ENCODE measurements around the gene ASS1. TPM values are rescaled to one million over a fixed set of nuclear protein-coding genes. Genes with fewer than 3 reads are reported as not detected.

Gene ASS1
- total and polyA plus RNA-seq, 2 donors (not counting 1 experiment from before 2014, with no cell fraction given): 0.30 to 0.44 TPM

GRCh38 chr9:130471411-130472183 lies 26.8 kb downstream of the ASS1 start:
- TF ChIP-seq CTCF (IDR thresholded peaks at IDR 0.05): no peak
- no peak for TF ChIP-seq EZH2 (IDR thresholded peaks at IDR 0.05; ENCODE audit: borderline replicate concordance, insufficient read depth, low read depth, low read length, poor library complexity, severe bottlenecking)
- peaks cover 0 to 29% (median 4%) of the 10 kb centered on the region in 4 experiments for H3K27me3 ChIP-seq (replicated peaks in 1 of 4; ENCODE audit: control extremely low read depth in 1 of 4, control insufficient read depth in 3 of 4, insufficient read depth in 4 of 4, low read length in 3 of 4)

GRCh38 chr9:130472184-130472705 lies 27.5 kb downstream of the ASS1 start:
- DNase-seq (no peak), ATAC-seq (ENCODE audit: low read depth) (no peak)
- H3K27ac ChIP-seq (ENCODE audit: low read length in 2 of 2): no peak overlapping the region
- H3K4me3 ChIP-seq (ENCODE audit: control extremely low read depth in 1 of 5, extremely low read depth in 1 of 5, insufficient read depth in 1 of 5, low read depth in 2 of 5, low read length in 4 of 5): no peak overlapping the region
- peaks cover 0 to 22% (median 4%) of the 10 kb centered on the region in 4 experiments for H3K27me3 ChIP-seq (replicated peaks in 1 of 4; ENCODE audit: control extremely low read depth in 1 of 4, control insufficient read depth in 3 of 4, insufficient read depth in 4 of 4, low read length in 3 of 4)
- H2AFZ ChIP-seq (ENCODE audit: insufficient read depth, low read depth, low read length, poor library complexity, severe bottlenecking): no peak overlapping the region
- H3K4me3 Mint-ChIP-seq: no peak overlapping the region
- no peaks in the 10 kb centered on the region for H3K9me3 Mint-ChIP-seq (ENCODE audit: insufficient read depth)
- 63% methylated on average over 19 of the region's 19 CpGs for WGBS (ENCODE audit: insufficient coverage)
- TF ChIP-seq CTCF (IDR thresholded peaks at IDR 0.05): no peak
- TF ChIP-seq EZH2 (IDR thresholded peaks at IDR 0.05; ENCODE audit: borderline replicate concordance, insufficient read depth, low read depth, low read length, poor library complexity, severe bottlenecking): no peak
- no peaks in the 10 kb centered on the region for H3K36me3 ChIP-seq (replicated peaks in 1 of 2; ENCODE audit: control extremely low read depth in 1 of 2, control insufficient read depth in 1 of 2, extremely low read depth in 1 of 2, insufficient read depth in 2 of 2, low read length in 1 of 2)
- H4K20me1 ChIP-seq (ENCODE audit: control insufficient read depth, insufficient read depth, low read length, poor library complexity, severe bottlenecking): no peaks in the 10 kb centered on the region
- no peaks in the 10 kb centered on the region for H3K4me1 Mint-ChIP-seq
- no peak overlapping the region for H3K9ac ChIP-seq (ENCODE audit: low read length)
- POLR2A ChIA-PET: no interaction called here
- H3K4me1 ChIP-seq (ENCODE audit: control insufficient read depth in 2 of 2, insufficient read depth in 2 of 2, low read length in 2 of 2): no peaks in the 10 kb centered on the region
- H3K9me3 ChIP-seq (ENCODE audit: control extremely low read depth in 1 of 3, control insufficient read depth in 2 of 3, insufficient read depth in 1 of 3, low read length in 2 of 3): no peaks in the 10 kb centered on the region
- intact Hi-C loops (cut with micrococcal nuclease): no loop called here
- H3K27ac Mint-ChIP-seq: no peak overlapping the region
- H3K79me2 ChIP-seq (ENCODE audit: control insufficient read depth, insufficient read depth, low read length): no peaks in the 10 kb centered on the region
- H3K4me2 ChIP-seq (replicated peaks; ENCODE audit: low read depth, low read length, poor library complexity, severe bottlenecking): no peak overlapping the region
- CTCF ChIA-PET: no interaction called here
- H3K27me3 Mint-ChIP-seq: peaks cover 18% of the 10 kb centered on the region

More at GRCh38 chr9:130471411-130472183, 26.8 kb downstream of the ASS1 start:
- intact Hi-C loops (cut with micrococcal nuclease): no loop called here
- Histone ChIP-seq H2AFZ (ENCODE audit: insufficient read depth, low read depth, low read length, poor library complexity, severe bottlenecking) (no peak overlapping the region), H4K20me1 (ENCODE audit: control insufficient read depth, insufficient read depth, low read length, poor library complexity, severe bottlenecking) (no peaks in the 10 kb centered on the region), H3K4me1 (ENCODE audit: control insufficient read depth in 2 of 2, insufficient read depth in 2 of 2, low read length in 2 of 2) (no peaks in the 10 kb centered on the region), H3K9me3 (ENCODE audit: control extremely low read depth in 1 of 3, control insufficient read depth in 2 of 3, insufficient read depth in 1 of 3, low read length in 2 of 3) (no peaks in the 10 kb centered on the region), H3K79me2 (ENCODE audit: control insufficient read depth, insufficient read depth, low read length) (no peaks in the 10 kb centered on the region), H3K9ac (ENCODE audit: low read length) (no peak overlapping the region), H3K4me2 (replicated peaks; ENCODE audit: low read depth, low read length, poor library complexity, severe bottlenecking) (no peak overlapping the region), H3K4me3 (ENCODE audit: control extremely low read depth in 1 of 5, extremely low read depth in 1 of 5, insufficient read depth in 1 of 5, low read depth in 2 of 5, low read length in 4 of 5) (no peak overlapping the region), H3K36me3 (replicated peaks in 1 of 2; ENCODE audit: control extremely low read depth in 1 of 2, control insufficient read depth in 1 of 2, extremely low read depth in 1 of 2, insufficient read depth in 2 of 2, low read length in 1 of 2) (no peaks in the 10 kb centered on the region), H3K27ac (ENCODE audit: low read length in 2 of 2) (no peak overlapping the region)
- no peak for DNase-seq
- ATAC-seq (ENCODE audit: low read depth): no peak
- no peak overlapping the region for H3K4me3 Mint-ChIP-seq
- ChIA-PET POLR2A (no interaction called here), CTCF (no interaction called here)
- 40% methylated on average over 15 of the region's 20 CpGs for WGBS (ENCODE audit: insufficient coverage)
- H3K9me3 Mint-ChIP-seq (ENCODE audit: insufficient read depth): no peaks in the 10 kb centered on the region
- peaks cover 18% of the 10 kb centered on the region for H3K27me3 Mint-ChIP-seq
- no peak overlapping the region for H3K27ac Mint-ChIP-seq
- H3K4me1 Mint-ChIP-seq: no peaks in the 10 kb centered on the region
